ENCODE measurements around the gene SSC4D.
"Not testable (repeated sequence)": the region's sequence is repeated elsewhere in the genome, so short reads cannot be mapped to it uniquely, and the experiment has no call there.

The SSC4D gene

DNA sequence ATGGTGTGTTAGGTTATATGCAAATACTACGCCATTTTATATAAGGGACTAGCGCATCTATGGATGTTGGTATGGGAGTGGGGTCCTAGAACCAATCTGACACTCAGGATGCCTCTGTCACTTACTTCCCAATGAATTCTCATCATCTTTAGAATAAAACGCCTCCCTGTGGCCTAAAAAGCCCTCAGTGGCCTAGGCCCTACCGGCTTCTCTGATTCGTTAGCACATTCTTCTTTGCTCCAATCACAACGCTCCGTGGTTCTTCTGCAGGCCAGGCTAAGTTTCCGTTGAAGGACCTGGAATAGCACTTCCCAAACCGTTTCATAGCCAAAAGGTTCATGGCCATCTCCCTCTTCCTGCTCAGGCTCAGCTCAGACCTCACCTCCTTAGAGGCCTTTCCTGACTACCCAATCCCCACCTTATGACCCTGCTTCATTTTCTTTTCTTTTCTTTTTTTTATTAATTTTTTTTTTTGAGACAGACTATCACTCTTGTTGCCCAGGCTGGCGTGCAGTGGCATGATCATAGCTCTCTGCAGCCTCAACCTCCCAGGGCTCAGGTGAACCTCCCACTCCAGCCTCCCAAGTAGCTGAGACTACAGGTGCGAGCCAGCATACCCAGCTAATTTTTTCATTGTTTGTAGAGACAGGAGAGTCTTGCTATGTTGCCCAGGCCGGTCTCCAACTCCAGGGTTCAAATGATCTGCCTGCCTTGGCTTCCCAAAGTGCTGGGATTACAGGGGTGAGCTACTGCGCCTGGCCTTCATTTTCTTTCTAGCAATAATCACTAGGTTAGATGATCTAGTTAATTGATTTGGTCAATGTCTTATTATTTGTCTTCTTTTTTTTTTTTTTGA, 26.2 kb downstream of the SSC4D start:
- DNase-seq (ENCODE audit: low read depth), result no peak

DNA sequence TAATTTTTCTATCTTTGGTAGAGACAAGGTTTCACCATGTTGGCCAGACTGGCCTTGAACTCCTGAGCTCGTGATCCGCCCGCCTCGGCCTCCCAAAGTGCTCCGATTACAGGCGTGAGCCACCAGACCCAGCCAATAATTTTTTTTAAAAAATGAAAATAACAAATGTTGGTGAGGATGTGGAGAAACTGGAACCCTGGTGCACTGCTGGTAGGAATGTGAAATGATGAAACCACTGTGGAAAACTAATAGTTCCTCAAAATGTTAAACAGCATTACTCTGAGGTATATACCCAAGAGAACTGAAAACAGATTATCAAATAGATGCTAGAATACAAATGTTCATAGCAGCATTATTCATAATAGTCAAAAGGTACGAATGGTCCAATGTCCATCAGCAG, 27.7 kb downstream of the SSC4D start:
- DNase-seq (ENCODE audit: low read depth), result no peak

DNA sequence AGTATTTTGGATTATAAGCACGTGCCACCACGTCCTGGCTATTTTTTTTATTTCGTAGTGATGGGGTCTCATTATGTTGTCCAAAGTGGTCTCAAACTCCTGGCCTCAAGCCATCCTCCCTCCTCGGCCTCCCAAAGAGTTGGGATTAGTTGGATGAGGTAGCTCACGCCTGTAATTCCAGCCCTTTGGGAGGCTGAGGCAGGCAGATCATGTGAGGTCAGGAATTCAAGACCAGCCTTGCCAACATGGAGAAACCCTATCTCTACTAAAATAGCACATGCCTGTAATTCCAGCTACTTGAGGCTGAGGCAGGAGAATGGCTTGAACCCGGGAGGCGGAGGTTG, 28.9 kb downstream of the SSC4D start:
- DNase-seq (ENCODE audit: low read depth), result no peak

DNA sequence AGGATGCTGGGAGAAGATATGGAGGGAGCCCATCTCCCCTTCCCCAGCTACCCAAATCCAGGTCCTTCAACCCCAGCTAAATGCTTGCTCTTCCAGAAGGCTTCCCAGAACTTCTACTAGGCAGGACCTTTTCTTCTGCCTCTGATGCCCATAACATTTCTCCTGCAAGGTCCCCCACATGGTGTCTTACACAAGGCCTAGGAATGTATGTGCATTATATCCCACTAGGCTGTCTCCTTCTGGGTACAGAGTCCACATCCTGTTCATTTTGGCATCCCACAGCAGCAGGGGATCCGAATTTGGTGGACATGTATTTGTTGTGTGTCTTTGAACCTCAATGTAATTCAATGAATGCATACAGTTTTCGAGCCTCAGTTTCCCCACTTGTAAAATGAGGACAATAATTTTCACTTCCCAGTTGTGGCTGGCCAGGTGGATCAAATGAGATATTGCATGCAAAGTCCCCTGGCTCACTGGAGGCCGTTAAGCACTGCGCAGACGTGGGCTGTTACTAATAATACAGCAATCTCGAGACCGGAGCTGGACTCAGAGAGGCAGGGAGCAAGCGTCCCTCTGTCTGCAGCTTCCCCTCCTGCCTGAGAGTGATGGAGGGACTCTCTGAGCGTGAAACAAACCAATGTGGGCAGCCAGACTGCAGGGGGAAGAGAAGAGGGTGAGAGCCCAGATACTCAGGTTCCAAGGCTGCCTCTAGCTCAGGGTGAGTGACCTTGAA, 32.1 kb downstream of the SSC4D start:
- no peak for DNase-seq (ENCODE audit: low read depth)

DNA sequence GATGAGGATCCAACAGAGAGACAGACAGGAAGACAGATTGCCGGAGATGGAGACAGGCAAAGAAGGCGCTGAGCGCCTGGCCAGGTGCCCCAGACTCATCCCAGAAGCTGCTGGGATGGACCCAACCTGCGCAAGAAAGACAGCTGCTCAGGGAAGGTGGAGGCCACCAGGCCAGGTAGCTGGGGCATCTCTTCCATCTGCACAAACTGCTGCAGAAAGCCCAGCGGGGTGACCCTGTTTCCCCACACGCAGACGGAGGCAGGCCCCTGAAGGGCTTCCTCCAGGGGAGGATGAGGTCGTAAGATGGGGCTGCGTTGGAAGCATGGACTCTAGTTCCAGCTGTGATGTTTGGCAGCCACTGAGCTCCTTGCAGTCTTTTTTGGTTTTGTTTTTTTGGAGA, 34.2 kb downstream of the SSC4D start:
- DNase-seq (ENCODE audit: low read depth), result no peak

- DNase-seq (ENCODE audit: low read depth), result no peak
Observed at GRCh38 chr7:76372984-76373833, 36.3 kb downstream of the SSC4D start.

DNA sequence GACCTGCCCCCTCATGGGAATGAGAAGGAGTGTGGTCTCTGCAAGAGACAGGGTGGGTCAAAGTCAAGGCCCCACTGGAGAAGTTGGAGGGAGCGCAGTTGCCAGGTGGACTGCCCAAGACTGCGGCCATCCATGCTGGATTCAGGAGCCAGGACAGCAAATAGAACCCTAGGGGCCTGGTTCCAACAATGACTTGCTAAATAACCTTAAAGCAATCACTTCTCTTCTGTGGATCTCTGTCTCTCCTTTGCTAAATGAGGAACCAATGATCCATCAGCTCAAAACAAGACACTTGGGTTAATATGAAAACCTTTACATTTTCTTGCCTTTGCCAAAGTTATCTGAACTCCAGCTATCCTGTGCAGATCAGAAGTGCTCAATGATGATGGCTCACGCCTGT, 38.1 kb downstream of the SSC4D start:
- DNase-seq (ENCODE audit: low read depth), result no peak

GRCh38 chr7:76369018-76369417, 40.5 kb downstream of the SSC4D start:
- no peak for DNase-seq (ENCODE audit: low read depth)

GRCh38 chr7:76368190-76368589, 41.3 kb downstream of the SSC4D start:
- no peak for DNase-seq (ENCODE audit: low read depth)

DNA sequence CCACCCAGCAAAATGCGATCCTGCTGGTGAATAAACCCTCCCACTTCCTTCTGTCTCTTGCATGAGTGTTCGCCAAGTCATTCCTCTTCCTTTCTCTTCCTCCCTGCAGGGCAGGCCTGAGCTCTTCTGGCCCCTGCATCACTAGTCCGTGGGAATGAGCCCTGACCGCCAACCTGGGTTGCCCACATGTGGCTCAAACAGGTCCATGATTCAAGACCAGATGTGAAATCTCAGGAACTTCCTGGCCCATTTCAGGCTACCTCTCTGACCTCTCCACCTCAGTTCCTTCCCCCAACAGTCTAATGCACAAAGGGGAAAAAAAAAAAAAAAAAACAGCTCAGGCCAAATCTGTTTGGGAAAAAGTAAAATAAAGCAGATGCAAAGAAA, 45.3 kb downstream of the SSC4D start:
- DNase-seq (ENCODE audit: low read depth), result no peak

GRCh38 chr7:76363754-76364153, 45.7 kb downstream of the SSC4D start:
- DNase-seq (ENCODE audit: low read depth), result not testable (repeated sequence)

DNA sequence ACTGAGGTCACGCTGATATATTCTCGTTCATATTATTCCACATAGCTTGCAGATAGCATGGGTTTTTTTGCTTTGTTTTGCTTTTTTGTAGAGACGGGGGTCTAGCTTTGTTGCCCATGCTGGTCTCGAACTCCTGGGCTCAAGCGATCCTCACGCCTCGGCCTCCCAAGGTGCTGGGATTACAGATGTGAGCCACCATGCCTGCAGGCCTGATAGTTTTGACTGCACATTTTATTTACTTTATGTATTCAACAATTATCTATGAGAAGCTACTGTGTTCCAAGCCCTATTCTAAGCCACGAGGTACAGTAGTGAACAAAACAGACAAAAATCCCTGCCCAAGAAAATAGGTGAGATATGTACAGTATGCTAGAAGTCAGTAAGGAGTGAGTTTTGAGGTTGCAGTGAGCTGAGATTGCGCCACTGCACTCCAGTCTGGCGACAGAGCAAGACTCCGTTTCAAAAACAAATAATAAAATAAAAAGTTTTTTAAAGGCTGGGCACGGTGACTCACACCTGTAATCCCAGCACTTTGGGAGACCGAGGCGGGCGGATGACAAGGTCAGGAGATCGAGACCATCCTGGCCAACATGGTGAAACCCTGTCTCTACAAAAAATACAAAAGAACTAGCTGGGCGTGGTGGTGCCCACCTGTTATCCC, 49.4 kb downstream of the SSC4D start:
- no peak for DNase-seq (ENCODE audit: low read depth)

DNA sequence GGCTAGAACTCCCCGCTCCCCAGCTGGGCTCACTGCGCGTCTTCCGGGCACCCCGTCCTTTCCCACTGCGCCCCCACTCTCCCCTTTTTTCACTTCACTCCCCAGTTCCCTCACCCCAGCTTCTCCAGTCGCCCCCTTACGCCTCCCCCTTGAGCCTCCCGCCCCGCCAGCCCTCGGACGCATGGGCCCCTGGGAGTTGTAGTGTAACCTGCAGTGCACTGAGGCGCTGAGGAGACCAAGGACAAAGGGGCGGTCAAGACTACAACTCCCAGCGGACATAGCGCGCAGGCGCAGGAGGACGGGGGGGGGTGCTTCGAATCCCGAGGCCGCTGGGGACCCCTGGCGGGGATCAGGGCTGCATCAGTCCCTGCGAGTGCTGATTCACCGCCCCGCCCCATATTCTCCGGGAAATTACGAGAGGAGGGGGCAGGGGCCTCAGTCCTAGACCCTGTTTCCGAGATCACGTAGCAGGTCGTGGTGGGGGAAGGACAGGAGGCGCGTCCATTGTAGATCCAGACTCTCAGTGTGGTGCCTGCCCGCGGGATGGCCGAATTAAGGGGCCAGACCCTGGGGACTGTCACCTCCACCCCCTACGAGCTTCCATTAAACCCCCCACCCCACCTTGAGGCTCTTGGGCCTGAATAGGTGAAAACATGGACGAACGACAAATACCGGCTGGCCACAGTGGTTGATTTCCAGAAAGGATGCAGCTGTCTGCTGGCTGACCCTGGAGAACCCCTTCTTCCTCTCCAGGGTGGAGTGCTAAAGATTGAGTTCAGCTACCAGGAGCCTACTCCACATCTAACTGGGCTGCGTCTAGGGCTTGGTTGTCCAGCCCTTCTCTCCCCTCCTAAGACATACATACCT, 50.2 kb downstream of the SSC4D start:
- DNase-seq (ENCODE audit: low read depth), result peak; percentile 99

DNA sequence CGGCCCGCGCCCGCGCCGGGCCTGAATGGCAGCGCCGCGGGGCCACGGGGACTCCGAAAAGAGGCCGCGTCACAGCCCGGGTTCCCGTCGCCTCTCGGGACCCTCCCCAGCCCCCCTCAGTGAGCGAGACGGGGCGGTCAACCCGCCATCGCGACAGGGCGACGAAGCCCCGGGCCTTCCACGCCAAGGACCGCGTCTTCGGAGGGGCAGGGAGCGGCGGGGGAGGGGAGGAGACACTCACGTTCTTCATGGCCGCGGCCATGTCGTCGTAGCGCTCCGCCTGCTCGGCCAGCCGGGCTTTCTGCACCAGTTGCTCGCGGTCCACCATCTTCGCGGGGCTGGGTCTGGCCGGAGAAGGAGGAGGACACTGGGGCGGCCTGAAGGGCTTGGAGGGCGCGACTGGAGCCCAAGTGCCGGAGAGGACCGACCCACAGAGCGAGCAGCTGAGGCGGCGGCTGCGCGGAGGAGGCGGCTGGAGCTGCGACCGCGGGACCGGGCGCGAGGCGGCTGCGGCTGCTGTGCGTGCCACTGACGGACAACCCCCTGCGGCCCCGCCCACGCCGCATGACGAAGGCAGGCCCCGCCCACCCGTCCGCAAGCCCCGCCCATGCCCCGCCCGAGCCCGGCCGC, 50.9 kb downstream of the SSC4D start, which contains the start of gene YWHAG:
Gene YWHAG (minus strand): TSS at position 511 of the 630 bp plus-strand sequence. CDS start 183 bp downstream, at position 328.
- DNase-seq (ENCODE audit: low read depth), result peak; percentile 82

GRCh38 chr7:76358011-76358480, 51.5 kb downstream of the SSC4D start:
- no peak for DNase-seq (ENCODE audit: low read depth)

- DNase-seq (ENCODE audit: low read depth), result no peak
Observed at GRCh38 chr7:76357475-76358010, 52.0 kb downstream of the SSC4D start.

DNA sequence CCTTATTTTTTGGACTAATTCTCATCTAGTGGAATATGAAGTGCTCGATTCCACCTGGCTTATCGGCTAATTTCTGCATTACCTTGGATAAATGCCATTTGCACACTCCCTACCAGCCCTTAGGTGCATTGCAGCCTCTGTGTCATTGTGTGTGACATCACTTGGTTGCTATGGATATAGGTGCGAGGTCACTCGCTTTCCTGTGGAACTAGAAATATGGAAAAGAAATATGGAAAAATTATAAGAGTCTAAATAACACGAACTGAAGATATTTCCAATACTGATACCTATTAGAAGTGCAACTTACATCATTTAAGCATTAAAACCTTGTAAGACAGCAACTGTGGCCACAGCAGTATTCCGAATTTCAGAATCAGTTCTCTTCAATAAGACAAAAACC, 52.7 kb downstream of the SSC4D start:
- DNase-seq (ENCODE audit: low read depth), result no peak

DNA sequence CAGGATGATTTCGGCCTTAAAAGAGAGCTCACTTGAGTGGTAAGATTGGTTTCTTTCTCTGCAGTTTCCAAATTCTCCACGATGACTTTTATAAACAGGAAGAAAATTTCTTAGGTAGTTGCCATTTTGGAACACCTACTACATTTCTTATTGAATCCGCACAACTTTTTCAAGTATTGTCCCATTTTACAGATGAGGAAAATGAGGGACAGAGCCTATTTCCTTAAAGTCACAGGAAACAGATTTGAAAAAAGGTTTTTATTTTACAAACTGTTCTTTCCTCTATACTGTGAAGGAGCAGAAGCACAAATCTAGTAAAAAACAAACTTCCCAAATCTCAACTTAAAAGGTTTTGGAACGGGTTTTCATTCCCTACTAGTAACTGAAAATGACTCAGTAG, 53.4 kb downstream of the SSC4D start:
- no peak for DNase-seq (ENCODE audit: low read depth)

- no peak for DNase-seq (ENCODE audit: low read depth)
Observed at GRCh38 chr7:76354981-76355730, 54.3 kb downstream of the SSC4D start.
